HepG2 (cell line): ENCODE results near the gene MRPL34. TPM values are rescaled to one million over a fixed set of nuclear protein-coding genes. Genes with fewer than 3 reads are reported as not detected.

Experiments
- ATF4 ChIP-seq, 2 experiments: fragments of 450-650 bp in 1 of 2; sonication (generic) in 1 of 2; formaldehyde crosslinking; IDR thresholded peaks; 2 replicates each; pipeline versions ENCODE4 v1.5.0 to v1.8.0; 2020 to 2022; ENCODE audit warnings: mild to moderate bottlenecking in 1 of 2, missing genetic modification reagents in 1 of 2
- CREB3 ChIP-seq: sonication (generic); formaldehyde crosslinking; IDR thresholded peaks from 2 replicates; pipeline ENCODE4 v1.5.0; 2020; ENCODE audit warnings: missing genetic modification reagents
- CTCF ChIP-seq: sonication (generic); formaldehyde crosslinking; IDR thresholded peaks from 2 replicates; pipeline ENCODE4 v1.5.0; 2020; ENCODE audit warnings: mild to moderate bottlenecking, missing genetic modification reagents, moderate library complexity
- GABPA ChIP-seq, 2 experiments: IDR thresholded peaks; 2 replicates each; pipeline ENCODE4 v1.6.1; 2011 to 2016; ENCODE audit warnings: low read depth in 2 of 2, low read length in 1 of 2, missing biosample characterization in 1 of 2, missing genetic modification characterization in 1 of 2
- GFI1 ChIP-seq: sonication (generic); formaldehyde crosslinking; IDR thresholded peaks from 2 replicates; pipeline ENCODE4 v1.5.0; 2020; ENCODE audit warnings: missing genetic modification reagents, mild to moderate bottlenecking, borderline replicate concordance
- IRF2 ChIP-seq: IDR thresholded peaks from 2 replicates; pipeline ENCODE4 v1.6.1; 2018; ENCODE audit warnings: missing genetic modification reagents, missing compliant biosample characterization
- ISL2 ChIP-seq: sonication (generic); formaldehyde crosslinking; IDR thresholded peaks from 2 replicates; pipeline ENCODE4 v1.5.0; 2020; ENCODE audit warnings: missing genetic modification reagents
- JUN ChIP-seq: sonication (generic); formaldehyde crosslinking; IDR thresholded peaks from 2 replicates; pipeline ENCODE4 v1.4.0; 2020; ENCODE audit warnings: mild to moderate bottlenecking, missing genetic modification reagents
- MNT ChIP-seq: fragments of 450-650 bp; IDR thresholded peaks from 2 replicates; pipeline ENCODE4 v1.6.1; 2016
- REL ChIP-seq: sonication (generic); formaldehyde crosslinking; conservative IDR thresholded peaks from 2 replicates; pipeline ENCODE4 v1.8.0; 2022; ENCODE audit warnings: mild to moderate bottlenecking, missing genetic modification reagents, moderate library complexity
- RFXAP ChIP-seq: sonication (generic); formaldehyde crosslinking; IDR thresholded peaks from 2 replicates; pipeline ENCODE4 v1.4.0; 2020; ENCODE audit warnings: missing genetic modification reagents, borderline replicate concordance
- SETDB1 ChIP-seq: sonication (generic); formaldehyde crosslinking; IDR thresholded peaks from 2 replicates; pipeline ENCODE4 v1.5.1; 2020; ENCODE audit warnings: missing genetic modification reagents, mild to moderate bottlenecking, borderline replicate concordance
- TCF7L2 ChIP-seq: IDR thresholded peaks from 2 replicates; pipeline ENCODE4 v1.6.1; 2011; ENCODE audit warnings: mild to moderate bottlenecking, low read depth, low read length, moderate library complexity
- TRIM22 ChIP-seq: fragments of 450-650 bp; IDR thresholded peaks from 2 replicates; pipeline ENCODE4 v1.6.1; 2017
- ZIK1 ChIP-seq: sonication (generic); formaldehyde crosslinking; IDR thresholded peaks from 2 replicates; pipeline ENCODE4 v1.5.0; 2020; ENCODE audit warnings: mild to moderate bottlenecking, low read depth, missing genetic modification reagents, borderline replicate concordance
- ZMYM4 ChIP-seq: sonication (generic); formaldehyde crosslinking; IDR thresholded peaks from 2 replicates; pipeline ENCODE4 v1.8.1; 2023; ENCODE audit warnings: mild to moderate bottlenecking, missing genetic modification reagents
- ZNF234 ChIP-seq: sonication (generic); formaldehyde crosslinking; conservative IDR thresholded peaks from 2 replicates; pipeline ENCODE4 v1.5.1; 2020; ENCODE audit warnings: mild to moderate bottlenecking, missing genetic modification reagents
- ZNF275 ChIP-seq: sonication (generic); formaldehyde crosslinking; IDR thresholded peaks from 2 replicates; pipeline ENCODE4 v1.8.0; 2022; ENCODE audit warnings: missing genetic modification reagents, mild to moderate bottlenecking, inconsistent platforms, borderline replicate concordance
- ZNF501 ChIP-seq: sonication (generic); formaldehyde crosslinking; IDR thresholded peaks from 2 replicates; pipeline ENCODE4 v1.5.1; 2020; ENCODE audit warnings: mild to moderate bottlenecking, moderate library complexity, missing genetic modification reagents
- ZNF569 ChIP-seq: sonication (generic); formaldehyde crosslinking; IDR thresholded peaks from 2 replicates; pipeline ENCODE4 v1.5.0; 2020; ENCODE audit warnings: mild to moderate bottlenecking, missing genetic modification reagents, moderate library complexity, borderline replicate concordance
- polyA plus RNA-seq, 8 experiments: library from polyadenylated mRNA; depleted of rRNA in 3 of 8; stranded (reverse) in 7 of 8; unstranded in 1 of 8; fragments of >200 nt; fragmentation: Illumina TruSeq in 4 of 8; extraction: Trizol in 4 of 8; gene quantifications; 2 replicates each; pipeline versions ENCODE4 v1.2.1 to v1.2.3, GENCODE V29; 2011 to 2016; ENCODE audit warnings: low read depth in 4 of 8, missing spikeins in 1 of 8, mixed read lengths in 1 of 8; ENCODE audit not compliant: insufficient read depth in 1 of 8
- total RNA-seq, 5 experiments: library from RNA; depleted of rRNA; stranded (reverse); fragments of >200 nt; fragmentation: Illumina TruSeq; extraction: Trizol; gene quantifications; 2 replicates each; pipeline ENCODE4 v1.2.3, GENCODE V29; 2016; ENCODE audit warnings: low read depth in 1 of 5

Gene MRPL34
- total and polyA plus RNA-seq, 2 of the 13 experiments (the other 11 are each of a cell fraction or from before 2014, with no cell fraction given) = 74.0 to 77.3 TPM

GRCh38 chr19:17336872-17337674, 31.4 kb downstream of the MRPL34 start, which contains the start of gene GTPBP3 (continued):
- TF ChIP-seq TRIM22 (no peak), RFXAP (CRISPR knock-in tag) (peak; percentile 80; the same call in 1 of the 2 replicates), IRF2 (CRISPR knock-in tag) (peak; percentile 63; the same call in 1 of the 2 replicates), ZNF501 (peak; percentile 49; the same call in 1 of the 2 replicates), GFI1 (no peak), ZNF275 (CRISPR knock-in tag) (no peak), ATF4 (CRISPR knock-in tag; IDR thresholded peaks at IDR 0.05) (peak in 1 of 2 experiments; percentile 38; a peak in 1 of 4 replicates), CREB3 (CRISPR knock-in tag) (0 out of 2 replicates have a peak, but pooled peaks have one; percentile 50), ZMYM4 (CRISPR knock-in tag) (0 out of 2 replicates have a peak, but pooled peaks have one; percentile 12), ZNF569 (CRISPR knock-in tag) (no peak), REL (CRISPR knock-in tag) (0 out of 2 replicates have a peak, but pooled peaks have one; percentile 25), GABPA (IDR thresholded peaks at IDR 0.05; ENCODE audit: low read depth, low read length) (peak; percentile 65), GABPA (CRISPR knock-in tag; IDR thresholded peaks at IDR 0.05; ENCODE audit: low read depth) (peak; percentile 94), JUN (0 out of 2 replicates have a peak, but pooled peaks have one; percentile 48), ZNF234 (CRISPR knock-in tag) (no peak), MNT (peak; percentile 61), CTCF (CRISPR knock-in tag) (no peak), TCF7L2 (no peak), ISL2 (peak; percentile 34; the same call in 1 of the 2 replicates), ZIK1 (CRISPR knock-in tag) (peak; percentile 71; the same call in 1 of the 2 replicates), SETDB1 (no peak)
